Osteoblast (primary cell): Measurements from ENCODE around the gene TVP23C. TPM values are rescaled to one million over a fixed set of nuclear protein-coding genes. Genes with fewer than 3 reads are reported as not detected.
"Not testable (repeated sequence)": the region's sequence is repeated elsewhere in the genome, so short reads cannot be mapped to it uniquely, and the experiment has no call there.

Source experiments
- DNase-seq: peaks from one replicate; pipeline ENCODE4 v3.0.0; 2011; ENCODE audit warnings: low spot score, mixed read lengths; ENCODE audit not compliant: insufficient read length; ENCODE audit errors: missing footprints
- H2AFZ ChIP-seq: 2 replicates; pipeline ENCODE4 v1.6.0; 2011; ENCODE audit warnings: mild to moderate bottlenecking, low read length
- H3K27ac ChIP-seq: 2 replicates; pipeline ENCODE4 v1.5.1; 2011; ENCODE audit warnings: mild to moderate bottlenecking, low read depth, low read length, moderate library complexity
- H3K27me3 ChIP-seq: 2 replicates; pipeline ENCODE4 v1.6.0; 2012; ENCODE audit warnings: mild to moderate bottlenecking, control low read depth, inconsistent platforms, low read length, moderate library complexity; ENCODE audit not compliant: insufficient read depth
- H3K36me3 ChIP-seq: 2 replicates; pipeline ENCODE4 v1.5.1; 2011; ENCODE audit warnings: mild to moderate bottlenecking, low read length, control low read depth, moderate library complexity; ENCODE audit not compliant: insufficient read depth
- H3K4me1 ChIP-seq: 2 replicates; pipeline ENCODE4 v1.5.1; 2011; ENCODE audit warnings: mild to moderate bottlenecking, low read length, control low read depth, moderate library complexity; ENCODE audit not compliant: insufficient read depth
- H3K4me2 ChIP-seq: 2 replicates; pipeline ENCODE4 v1.6.0; 2011; ENCODE audit warnings: mild to moderate bottlenecking, low read length; ENCODE audit not compliant: insufficient read depth
- H3K4me3 ChIP-seq: fragments of 200-600 bp; sonication (generic); 3 replicates; pipeline ENCODE4 v1.5.1; 2012; ENCODE audit warnings: mild to moderate bottlenecking, low read length, inconsistent platforms; ENCODE audit not compliant: insufficient read depth
- H3K79me2 ChIP-seq: 2 replicates; pipeline ENCODE4 v1.6.0; 2012; ENCODE audit warnings: mild to moderate bottlenecking, low read length, control low read depth, inconsistent platforms; ENCODE audit not compliant: insufficient read depth
- H3K9me3 ChIP-seq: 2 replicates; pipeline ENCODE4 v1.5.1; 2011; ENCODE audit warnings: low read depth, low read length, control low read depth
- H4K20me1 ChIP-seq: 2 replicates; pipeline ENCODE4 v1.6.0; 2012; ENCODE audit warnings: mild to moderate bottlenecking, low read length, control low read depth; ENCODE audit not compliant: insufficient read depth
- total RNA-seq: library from RNA; depleted of rRNA; stranded (reverse); fragments of >200 nt; gene quantifications from 2 replicates; pipeline ENCODE4 v1.2.3, GENCODE V29; 2012

TVP23C gene
- total RNA-seq, 1 donor = 38.4 TPM

DNA sequence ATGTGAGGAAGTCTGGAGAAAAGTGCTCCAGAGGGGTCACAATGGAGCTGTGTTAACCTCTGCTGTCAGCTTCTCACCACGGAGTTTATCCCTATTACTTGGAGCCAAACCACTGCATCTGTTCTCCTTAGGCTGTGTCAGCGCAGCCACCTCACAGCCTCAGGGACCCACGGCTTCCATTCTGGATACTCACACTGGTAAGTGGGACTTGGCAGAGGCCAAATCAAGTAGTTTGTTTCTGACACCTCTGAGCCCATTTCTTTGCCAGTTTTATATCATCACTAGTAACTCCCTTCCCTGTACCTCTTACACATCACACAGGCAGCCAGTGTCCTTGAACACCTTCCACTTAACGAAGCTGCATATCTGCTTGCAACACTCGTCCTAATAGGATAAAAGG, 11.4 kb upstream of the TVP23C start:
- H3K4me1 ChIP-seq, H3K9me3 ChIP-seq, H3K4me2 ChIP-seq, H3K4me3 ChIP-seq, DNase-seq, H3K36me3 ChIP-seq, H3K79me2 ChIP-seq, H3K27ac ChIP-seq, H2AFZ ChIP-seq, H4K20me1 ChIP-seq, H3K27me3 ChIP-seq: not testable (repeated sequence)

DNA sequence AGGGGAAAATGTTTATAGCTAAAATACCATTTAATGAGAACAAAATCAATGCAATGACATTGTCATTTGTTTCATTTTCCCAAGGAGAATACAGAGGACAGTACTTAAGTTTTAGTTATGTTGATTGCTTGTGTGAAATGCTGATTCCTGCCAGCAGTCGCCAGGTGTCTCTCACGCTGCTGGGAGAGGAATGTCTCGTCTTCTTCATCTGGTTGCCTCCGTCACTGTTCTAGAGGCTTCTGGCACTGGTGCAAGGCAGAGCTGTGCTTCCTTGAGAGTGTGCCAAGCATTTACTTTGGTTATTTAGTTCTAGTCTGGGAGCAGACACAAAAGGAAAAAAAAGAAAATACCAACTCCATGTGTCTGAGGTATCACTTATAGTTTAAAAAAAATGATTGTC, 10.6 kb upstream of the TVP23C start:
- H3K4me3 ChIP-seq, H3K9me3 ChIP-seq, H3K27me3 ChIP-seq, H3K4me2 ChIP-seq, H3K79me2 ChIP-seq, DNase-seq, H3K27ac ChIP-seq, H3K4me1 ChIP-seq, H2AFZ ChIP-seq, H3K36me3 ChIP-seq, H4K20me1 ChIP-seq: not testable (repeated sequence)

- H3K27me3 ChIP-seq, H3K36me3 ChIP-seq, H3K4me1 ChIP-seq, H4K20me1 ChIP-seq, H3K9me3 ChIP-seq, DNase-seq: not testable (repeated sequence)
- Histone ChIP-seq H3K79me2 (peaks cover 18% of the 10 kb centered on the region), H3K4me2 (peak overlapping the region; percentile 63), H3K4me3 (peak overlapping the region; percentile 79), H2AFZ (peak overlapping the region; percentile 51), H3K27ac (peak overlapping the region; percentile 63)
Measured at GRCh38 chr17:15562613-15563374, 489 bp downstream of the TVP23C start.

GRCh38 chr17:15561439-15561838, 1.8 kb downstream of the TVP23C start:
- not testable (repeated sequence) for H2AFZ ChIP-seq, H3K36me3 ChIP-seq, H3K27me3 ChIP-seq, H3K4me1 ChIP-seq, H4K20me1 ChIP-seq, H3K4me2 ChIP-seq, H3K27ac ChIP-seq, H3K4me3 ChIP-seq, DNase-seq, H3K9me3 ChIP-seq
- H3K79me2 ChIP-seq = peaks cover 18% of the 10 kb centered on the region

GRCh38 chr17:15558403-15559105, 4.7 kb downstream of the TVP23C start:
- not testable (repeated sequence) for H3K27me3 ChIP-seq, H3K9me3 ChIP-seq, H3K36me3 ChIP-seq, H3K4me1 ChIP-seq, H3K4me2 ChIP-seq, H2AFZ ChIP-seq, H3K27ac ChIP-seq, DNase-seq, H4K20me1 ChIP-seq, H3K4me3 ChIP-seq
- H3K79me2 ChIP-seq = peaks cover 18% of the 10 kb centered on the region

DNA sequence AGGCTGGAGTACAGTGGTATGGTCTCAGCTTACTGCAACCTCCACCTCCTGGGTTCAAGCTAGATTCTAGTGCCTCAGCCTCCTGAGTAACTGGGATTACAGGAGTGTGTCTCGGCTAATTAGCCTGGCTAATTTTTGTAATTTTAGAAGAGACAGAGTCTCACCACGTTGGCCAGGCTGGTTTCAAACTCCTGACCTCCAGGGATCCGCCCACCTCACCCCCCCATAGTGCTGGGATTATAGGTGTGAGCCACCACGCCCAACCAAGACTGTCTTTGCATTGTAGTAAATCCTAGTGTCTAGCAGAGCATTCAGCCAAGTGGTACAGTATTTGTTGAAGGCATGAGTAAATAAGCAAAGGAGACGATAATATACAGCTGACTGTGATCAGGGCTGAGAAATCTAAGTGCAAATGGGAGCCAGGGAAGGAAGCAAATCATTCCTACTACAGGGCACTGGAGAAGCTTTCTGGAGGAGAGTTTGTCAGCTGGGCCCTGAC, 5.9 kb downstream of the TVP23C start:
- not testable (repeated sequence) for H2AFZ ChIP-seq, H3K9me3 ChIP-seq, H3K4me1 ChIP-seq, H3K36me3 ChIP-seq, H3K27me3 ChIP-seq, H3K4me3 ChIP-seq, H3K27ac ChIP-seq, H4K20me1 ChIP-seq, H3K4me2 ChIP-seq, DNase-seq
- H3K79me2 ChIP-seq = peaks cover 18% of the 10 kb centered on the region

DNA sequence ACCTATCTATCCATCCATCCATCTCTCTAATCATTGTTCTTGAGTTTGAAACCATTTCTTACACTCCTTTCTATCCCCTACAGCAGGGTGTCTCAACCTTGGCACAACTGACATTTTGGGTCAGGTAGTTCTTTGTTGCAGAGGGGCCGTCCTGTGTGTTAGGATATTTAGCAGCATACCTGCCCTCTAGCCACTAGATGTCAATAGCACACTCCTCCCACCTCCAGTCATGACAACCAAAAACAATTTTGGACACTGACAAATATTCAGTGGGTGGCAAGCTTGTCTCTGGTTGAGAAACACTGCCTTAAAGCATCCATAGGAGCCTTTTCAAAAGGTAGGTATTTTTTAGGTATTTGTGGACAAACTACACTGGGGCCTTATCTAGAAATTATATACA, 10.4 kb downstream of the TVP23C start:
- not testable (repeated sequence) for H3K36me3 ChIP-seq, H2AFZ ChIP-seq, H3K4me2 ChIP-seq, H3K4me1 ChIP-seq, H3K79me2 ChIP-seq, H3K27ac ChIP-seq, H3K27me3 ChIP-seq, H4K20me1 ChIP-seq, H3K9me3 ChIP-seq, H3K4me3 ChIP-seq, DNase-seq

- H3K4me1 ChIP-seq, H2AFZ ChIP-seq, H3K27ac ChIP-seq, H3K27me3 ChIP-seq, H3K79me2 ChIP-seq, H3K4me2 ChIP-seq, DNase-seq, H4K20me1 ChIP-seq, H3K9me3 ChIP-seq, H3K4me3 ChIP-seq: not testable (repeated sequence)
- peaks cover 10% of the 10 kb centered on the region for H3K36me3 ChIP-seq
Measured at GRCh38 chr17:15549552-15549951, 13.7 kb downstream of the TVP23C start.

- not testable (repeated sequence) for H2AFZ ChIP-seq, H3K27ac ChIP-seq, DNase-seq, H4K20me1 ChIP-seq, H3K4me2 ChIP-seq, H3K9me3 ChIP-seq, H3K27me3 ChIP-seq, H3K4me3 ChIP-seq, H3K79me2 ChIP-seq, H3K4me1 ChIP-seq
- H3K36me3 ChIP-seq = peaks cover 10% of the 10 kb centered on the region
Measured at GRCh38 chr17:15546604-15547003, 16.7 kb downstream of the TVP23C start.
